Measurements from ENCODE around the gene CD163.
A peak's percentile ranks its signal among the peaks of the same experiment; 100 is the strongest.

The CD163 gene

GRCh38 chr12:7486512-7486911, 17.1 kb downstream of the CD163 start:
- no peak for TF ChIP-seq CTCF (IDR thresholded peaks at IDR 0.05; ENCODE audit: extremely low read depth, insufficient read depth, missing control alignments)
- in situ Hi-C loops (cut with MboI; ENCODE audit: low pct_unique_long_range_greater_than_20kb, low sequenced_read_pairs, unreplicated experiment), result no loop called here
- DNase-seq (ENCODE audit: low spot score), result no peak

- no peak for TF ChIP-seq CTCF (IDR thresholded peaks at IDR 0.05; ENCODE audit: extremely low read depth, insufficient read depth, missing control alignments)
- in situ Hi-C loops (cut with MboI; ENCODE audit: low pct_unique_long_range_greater_than_20kb, low sequenced_read_pairs, unreplicated experiment), result no loop called here
- DNase-seq (ENCODE audit: low spot score), result no peak
Measured at GRCh38 chr12:7485095-7485494, 18.5 kb downstream of the CD163 start.

DNA sequence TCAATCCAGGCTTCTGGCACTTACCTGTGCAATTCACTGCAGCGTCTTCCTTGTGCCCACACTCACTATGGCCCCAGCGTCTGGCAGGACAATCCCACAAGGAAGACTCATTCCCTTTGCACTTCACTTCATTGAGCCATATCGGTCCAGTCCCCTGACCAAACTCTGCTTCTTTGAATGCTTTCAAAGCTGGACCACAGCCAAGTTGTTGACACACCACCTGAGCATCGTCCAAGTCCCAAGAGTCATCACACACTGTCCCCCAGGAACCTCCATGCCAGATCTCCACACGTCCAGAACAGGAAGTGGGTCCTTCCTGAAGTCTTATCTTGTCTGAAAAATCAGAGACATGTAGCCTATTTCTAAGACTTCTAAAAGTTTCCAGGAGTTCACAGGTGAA, 20.2 kb downstream of the CD163 start:
- no peak for DNase-seq (ENCODE audit: low spot score)
- no peak for TF ChIP-seq CTCF (IDR thresholded peaks at IDR 0.05; ENCODE audit: extremely low read depth, insufficient read depth, missing control alignments)
- in situ Hi-C loops (cut with MboI; ENCODE audit: low pct_unique_long_range_greater_than_20kb, low sequenced_read_pairs, unreplicated experiment), result no loop called here

GRCh38 chr12:7479771-7480170, 23.8 kb downstream of the CD163 start:
- in situ Hi-C loops (cut with MboI; ENCODE audit: low pct_unique_long_range_greater_than_20kb, low sequenced_read_pairs, unreplicated experiment), result no loop called here
- no peak for DNase-seq (ENCODE audit: low spot score)
- no peak for TF ChIP-seq CTCF (IDR thresholded peaks at IDR 0.05; ENCODE audit: extremely low read depth, insufficient read depth, missing control alignments)

- TF ChIP-seq CTCF (IDR thresholded peaks at IDR 0.05; ENCODE audit: extremely low read depth, insufficient read depth, missing control alignments), result no peak
- no peak for DNase-seq (ENCODE audit: low spot score)
- in situ Hi-C loops (cut with MboI; ENCODE audit: low pct_unique_long_range_greater_than_20kb, low sequenced_read_pairs, unreplicated experiment), result no loop called here
Measured at GRCh38 chr12:7472060-7472459, 31.5 kb downstream of the CD163 start.

- peak; percentile 84 for TF ChIP-seq CTCF (IDR thresholded peaks at IDR 0.05; ENCODE audit: extremely low read depth, insufficient read depth, missing control alignments)
- in situ Hi-C loops (cut with MboI; ENCODE audit: low pct_unique_long_range_greater_than_20kb, low sequenced_read_pairs, unreplicated experiment), result loop anchor here (5.0 kb wide), 1 partner anchor 243 kb away; no protein-coding TSS in a partner anchor
Measured at GRCh38 chr12:7460375-7461259, 43.0 kb downstream of the CD163 start.

More at GRCh38 chr12:7460375-7461259, 43.0 kb downstream of the CD163 start:
- peak; percentile 55 for DNase-seq (ENCODE audit: low spot score)
